Lower leg skin (tissue), 3 donors: Measurements from ENCODE around the gene SLC27A2.

Experiments used
- CTCF ChIP-seq, 3 donors: fragments of 450-650 bp; IDR thresholded peaks; one replicate each; pipeline ENCODE4 v1.5.1; 2016; ENCODE audit warnings: antibody characterized with exemption in 3 of 3, mild to moderate bottlenecking in 3 of 3, moderate library complexity in 2 of 3
- POLR2A ChIP-seq, 2 donors: fragments of 450-650 bp; IDR thresholded peaks; one replicate each; pipeline ENCODE4 v1.6.1; 2016 to 2017; ENCODE audit warnings: antibody characterized with exemption in 2 of 2, mild to moderate bottlenecking in 1 of 2, moderate library complexity in 1 of 2

GRCh38 chr15:50187525-50187924 is 5.5 kb downstream of the SLC27A2 start:
- TF ChIP-seq POLR2A (IDR thresholded peaks at IDR 0.05) (no peak), CTCF (IDR thresholded peaks at IDR 0.05) (no peak)
